Natural killer cell treated with Interleukin-12 subunit alpha and Interleukin-12 subunit beta and Interleukin-15 and Interleukin-18, amount 100 ng/mL, for 72 hours (primary cell): ENCODE data around the gene ILRUN. TPM values are rescaled to one million over a fixed set of nuclear protein-coding genes. Genes with fewer than 3 reads are reported as not detected.
"Not testable (repeated sequence)": the region's sequence is repeated elsewhere in the genome, so short reads cannot be mapped to it uniquely, and the experiment has no call there.

Source experiments
- ATAC-seq, 2 donors: fragments of 150-1000 bp; cut with Tn5 transposase in 1 of 2; sonication (Bioruptor Pico), chemical (Tn5 transposase) in 1 of 2; 2 replicates each; pipeline ENCODE4 v1.10.0; 2021
- DNase-seq: peaks from one replicate; pipeline ENCODE4 v3.0.0; 2022; ENCODE audit warnings: low spot score
- H3K27ac Mint-ChIP-seq, 2 donors: 1 replicate in 1 of 2; 2 replicates in 1 of 2; pipeline ENCODE4 v1.8.0; 2022; ENCODE audit warnings: mixed read lengths in 2 of 2, mild to moderate bottlenecking in 1 of 2, moderate library complexity in 1 of 2
- H3K27me3 Mint-ChIP-seq, 2 donors: 1 replicate in 1 of 2; 2 replicates in 1 of 2; pipeline ENCODE4 v1.8.0; 2022; ENCODE audit warnings: mixed read lengths in 2 of 2
- H3K36me3 Mint-ChIP-seq: one replicate; pipeline ENCODE4 v1.8.0; 2022; ENCODE audit warnings: mixed read lengths
- H3K4me1 Mint-ChIP-seq, 2 donors: 1 replicate in 1 of 2; 2 replicates in 1 of 2; pipeline ENCODE4 v1.8.0; 2022; ENCODE audit warnings: low read depth in 2 of 2, mixed read lengths in 2 of 2, mild to moderate bottlenecking in 1 of 2
- H3K4me3 Mint-ChIP-seq: one replicate; pipeline ENCODE4 v1.8.0; 2022; ENCODE audit warnings: mixed read lengths
- H3K9me3 Mint-ChIP-seq: 2 replicates; pipeline ENCODE4 v1.8.0; 2022; ENCODE audit warnings: mixed read lengths
- total RNA-seq, 2 donors: library from RNA; stranded (reverse); gene quantifications; one replicate each; pipeline ENCODE4 v1.2.3, GENCODE V29; 2022

ILRUN gene
- total RNA-seq, 2 donors from 2014 or later = 68.1 to 70.0 TPM

DNA sequence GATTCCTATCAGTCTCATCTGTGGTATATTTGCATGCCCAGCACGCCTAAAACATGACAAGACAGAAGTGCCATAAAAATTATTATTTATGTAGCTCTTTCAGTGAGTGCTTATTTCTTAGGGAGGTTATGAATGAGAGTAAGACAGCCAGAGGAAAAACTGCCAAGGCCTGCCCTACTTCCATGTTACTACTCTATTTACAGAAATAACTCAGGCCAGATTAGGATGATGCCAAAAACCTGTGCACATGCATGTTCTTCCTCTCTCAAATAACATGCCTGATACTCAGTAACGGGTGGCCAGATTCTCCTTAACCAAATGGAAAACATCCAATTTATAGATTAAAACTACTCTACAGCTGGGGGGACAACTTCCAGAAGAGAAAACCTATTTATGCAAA lies 45.7 kb downstream of the ILRUN start:
- no peak for DNase-seq
- ATAC-seq = no peak
- Mint-ChIP-seq H3K27me3 (no peaks in the 10 kb centered on the region), H3K4me1 (peaks cover 20 to 40% of the 10 kb centered on the region in 2 donors), H3K36me3 (peaks cover 7% of the 10 kb centered on the region), H3K4me3 (no peak overlapping the region), H3K27ac (no peak overlapping the region), H3K9me3 (no peaks in the 10 kb centered on the region)

DNA sequence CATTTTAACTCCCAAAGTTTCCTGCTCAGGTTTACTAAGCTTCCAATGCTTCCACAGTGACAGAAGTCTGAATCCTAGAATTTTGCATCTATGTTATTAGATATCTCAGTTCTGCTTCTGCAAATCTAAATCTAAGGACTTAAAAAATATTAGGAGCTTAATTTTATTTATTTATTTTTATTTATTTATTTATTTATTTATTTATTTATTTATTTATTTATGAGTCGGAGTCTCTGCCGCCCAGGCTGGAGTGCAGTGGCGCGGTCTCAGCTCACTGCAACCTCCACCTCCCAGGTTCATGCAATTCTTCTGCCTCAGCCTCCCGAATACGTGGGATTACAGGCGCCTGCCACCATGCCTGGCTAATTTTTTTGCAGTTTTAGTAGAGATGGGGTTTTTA lies 46.3 kb downstream of the ILRUN start:
- not testable (repeated sequence) for H3K27ac Mint-ChIP-seq, H3K9me3 Mint-ChIP-seq, H3K27me3 Mint-ChIP-seq, ATAC-seq, H3K4me3 Mint-ChIP-seq, DNase-seq, H3K36me3 Mint-ChIP-seq
- H3K4me1 Mint-ChIP-seq = peaks cover 18 to 38% of the 10 kb centered on the region in 2 donors

DNA sequence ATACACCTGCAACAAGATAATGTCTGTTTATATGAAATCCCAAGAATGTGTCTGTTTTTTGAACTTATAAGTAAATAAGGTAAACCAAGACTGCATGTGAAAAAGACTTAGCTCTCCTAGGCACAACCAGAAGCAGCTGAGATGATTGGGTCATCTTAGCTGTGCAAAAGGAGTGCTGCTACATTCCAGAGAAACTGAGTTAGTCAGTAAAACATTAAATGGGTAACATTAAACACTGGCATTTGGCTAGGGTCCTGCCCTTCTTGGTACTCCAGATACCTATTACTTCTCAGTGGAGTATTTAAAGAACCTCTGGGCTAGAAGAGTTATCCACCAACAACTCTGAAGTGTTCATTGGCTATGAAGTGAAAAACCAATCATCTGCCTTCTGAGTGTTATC lies 47.8 kb downstream of the ILRUN start:
- no peaks in the 10 kb centered on the region for H3K27me3 Mint-ChIP-seq
- peaks cover 16% of the 10 kb centered on the region for H3K36me3 Mint-ChIP-seq
- ATAC-seq = no peak
- H3K9me3 Mint-ChIP-seq = no peaks in the 10 kb centered on the region
- no peak overlapping the region for H3K27ac Mint-ChIP-seq
- DNase-seq = no peak
- H3K4me1 Mint-ChIP-seq = peaks cover 21 to 33% of the 10 kb centered on the region in 2 donors
- H3K4me3 Mint-ChIP-seq = no peak overlapping the region

Other genes starting within 250 kb of the ILRUN start
- gene PACSIN1, start 230.7 kb downstream of the ILRUN start, total RNA-seq = under 1 TPM in 1 of 2 donors, not detected in 1; 0.19 TPM
- gene SPDEF, start 140.4 kb downstream of the ILRUN start, total RNA-seq = not detected
- gene SNRPC, start 60.7 kb upstream of the ILRUN start, total RNA-seq = 100 to 1,000 TPM; 106 to 123 TPM
- gene BLTP3A, start 95.3 kb upstream of the ILRUN start, total RNA-seq = 10 to 100 TPM; 17.1 to 21.4 TPM
- 10 to 100 TPM; 32.8 to 38.9 TPM for gene TAF11, start 191.3 kb upstream of the ILRUN start, total RNA-seq
- 10 to 100 TPM; 12.2 to 15.0 TPM for gene ANKS1A, start 192.5 kb upstream of the ILRUN start, total RNA-seq